SK-N-SH treated with all-trans-retinoic acid at 6 μM for 48 hours (cell line): ENCODE results near the gene SLC22A5.

Experiments
- ATAC-seq: fragments of 200-7000 bp; cut with Tn5 transposase; 3 replicates; pipeline ENCODE4 v1.9.1; 2020; ENCODE audit warnings: mild to moderate bottlenecking, moderate library complexity
- ARNTL ChIP-seq: fragments of 450-650 bp; formaldehyde crosslinking; IDR thresholded peaks from 2 replicates; pipeline ENCODE4 v1.5.0; 2020; ENCODE audit warnings: low read depth, mild to moderate bottlenecking, moderate library complexity, borderline replicate concordance
- BACH2 ChIP-seq: fragments of 250-450 bp; sonication (Bioruptor Pico); IDR thresholded peaks from 2 replicates; pipeline ENCODE4 v1.9.0; 2021; ENCODE audit warnings: mild to moderate bottlenecking, borderline replicate concordance
- CREB5 ChIP-seq: fragments of 250-450 bp; sonication (Bioruptor Pico); IDR thresholded peaks from 2 replicates; pipeline ENCODE4 v1.5.1; 2020; ENCODE audit warnings: low read depth, mild to moderate bottlenecking, moderate library complexity
- CSDC2 ChIP-seq: fragments of 250-450 bp; sonication (Bioruptor Pico); IDR thresholded peaks from 2 replicates; pipeline ENCODE4 v1.5.0; 2020; ENCODE audit warnings: mild to moderate bottlenecking, moderate library complexity
- CSRNP3 ChIP-seq: fragments of 250-450 bp; sonication (Bioruptor Pico); IDR thresholded peaks from 2 replicates; pipeline ENCODE4 v1.5.1; 2021; ENCODE audit warnings: mild to moderate bottlenecking, moderate library complexity
- ESRRG ChIP-seq: fragments of 250-450 bp; sonication (Bioruptor Pico); IDR thresholded peaks from 2 replicates; pipeline ENCODE4 v1.6.1; 2021; ENCODE audit warnings: mild to moderate bottlenecking
- GLIS3 ChIP-seq: fragments of 250-450 bp; sonication (Bioruptor Pico); IDR thresholded peaks from 2 replicates; pipeline ENCODE4 v1.5.0; 2020; ENCODE audit warnings: mild to moderate bottlenecking, moderate library complexity
- ISL1 ChIP-seq: fragments of 250-450 bp; sonication (Bioruptor Pico); IDR thresholded peaks from 2 replicates; pipeline ENCODE4 v2.1.2; 2022; ENCODE audit warnings: mild to moderate bottlenecking, moderate library complexity
- PATZ1 ChIP-seq: fragments of 250-450 bp; sonication (Bioruptor Pico); IDR thresholded peaks from 2 replicates; pipeline ENCODE4 v1.8.0; 2020; ENCODE audit warnings: mild to moderate bottlenecking, moderate library complexity, borderline replicate concordance
- POU6F1 ChIP-seq: fragments of 250-450 bp; sonication (Bioruptor Pico); IDR thresholded peaks from 2 replicates; pipeline ENCODE4 v1.8.0; 2021; ENCODE audit warnings: low read depth, mild to moderate bottlenecking, moderate library complexity, borderline replicate concordance
- SNAI2 ChIP-seq: fragments of 250-450 bp; sonication (Bioruptor Pico); IDR thresholded peaks from 2 replicates; pipeline ENCODE4 v1.5.0; 2020; ENCODE audit warnings: mild to moderate bottlenecking, moderate library complexity
- TCF4 ChIP-seq: fragments of 250-450 bp; sonication (Bioruptor Pico); IDR thresholded peaks from 2 replicates; pipeline ENCODE4 v1.8.0; 2021; ENCODE audit warnings: mild to moderate bottlenecking, moderate library complexity, borderline replicate concordance
- TOX ChIP-seq: fragments of 250-450 bp; sonication (Bioruptor Pico); IDR thresholded peaks from 2 replicates; pipeline ENCODE4 v1.8.0; 2021; ENCODE audit warnings: mild to moderate bottlenecking, moderate library complexity, borderline replicate concordance
- TSHZ2 ChIP-seq: fragments of 250-450 bp; sonication (Bioruptor Pico); IDR thresholded peaks from 2 replicates; pipeline ENCODE4 v1.5.0; 2020; ENCODE audit warnings: mild to moderate bottlenecking, moderate library complexity
- ZC3H10 ChIP-seq: fragments of 250-450 bp; sonication (Bioruptor Pico); IDR thresholded peaks from 2 replicates; pipeline ENCODE4 v1.5.1; 2021; ENCODE audit warnings: mild to moderate bottlenecking, moderate library complexity
- ZFP30 ChIP-seq: fragments of 450-650 bp; formaldehyde crosslinking; IDR thresholded peaks from 2 replicates; pipeline ENCODE4 v1.5.0; 2022; ENCODE audit warnings: mild to moderate bottlenecking, moderate library complexity
- ZNF565 ChIP-seq: fragments of 450-650 bp; formaldehyde crosslinking; conservative IDR thresholded peaks from 2 replicates; pipeline ENCODE4 v1.5.0; 2020; ENCODE audit warnings: low read depth, mild to moderate bottlenecking, moderate library complexity
- ZNF70 ChIP-seq: fragments of 450-650 bp; formaldehyde crosslinking; IDR thresholded peaks from 2 replicates; pipeline ENCODE4 v1.5.0; 2020; ENCODE audit warnings: mild to moderate bottlenecking, moderate library complexity
- ZNF8 ChIP-seq: fragments of 450-650 bp; formaldehyde crosslinking; IDR thresholded peaks from 2 replicates; pipeline ENCODE4 v1.5.0; 2020; ENCODE audit warnings: mild to moderate bottlenecking, moderate library complexity

The SLC22A5 gene

GRCh38 chr5:132394667-132395259 lies 25.3 kb downstream of the SLC22A5 start:
- TF ChIP-seq TCF4 (CRISPR knock-in tag): no peak
- TF ChIP-seq ZFP30: no peak
- no peak for TF ChIP-seq PATZ1 (CRISPR knock-in tag)
- TF ChIP-seq ZNF70 (CRISPR knock-in tag): no peak
- TF ChIP-seq POU6F1 (CRISPR knock-in tag): no peak
- TF ChIP-seq ISL1: no peak
- no peak for TF ChIP-seq ARNTL (CRISPR knock-in tag)
- TF ChIP-seq ZC3H10: no peak
- no peak for TF ChIP-seq ZNF8 (CRISPR knock-in tag)
- TF ChIP-seq TSHZ2 (CRISPR knock-in tag): no peak
- no peak for TF ChIP-seq SNAI2
- TF ChIP-seq CSDC2 (CRISPR knock-in tag): no peak
- no peak for TF ChIP-seq GLIS3 (CRISPR knock-in tag)
- no peak for TF ChIP-seq CSRNP3 (CRISPR knock-in tag)
- no peak for ATAC-seq

- no peak for ATAC-seq
- no peak for TF ChIP-seq ISL1
- TF ChIP-seq CSDC2 (CRISPR knock-in tag): no peak
- no peak for TF ChIP-seq GLIS3 (CRISPR knock-in tag)
- TF ChIP-seq ESRRG (CRISPR knock-in tag): no peak
- no peak for TF ChIP-seq CREB5 (CRISPR knock-in tag)
- no peak for TF ChIP-seq ZFP30
- no peak for TF ChIP-seq ZC3H10
- no peak for TF ChIP-seq TOX
- no peak for TF ChIP-seq BACH2 (CRISPR knock-in tag)
- TF ChIP-seq ZNF565 (CRISPR knock-in tag): no peak
- no peak for TF ChIP-seq ZNF70 (CRISPR knock-in tag)
- no peak for TF ChIP-seq PATZ1 (CRISPR knock-in tag)
- no peak for TF ChIP-seq ZNF8 (CRISPR knock-in tag)
Measured at GRCh38 chr5:132396589-132397031, 27.1 kb downstream of the SLC22A5 start.
